B cell (primary cell): ENCODE measurements around the gene RGS10. TPM values are rescaled to one million over a fixed set of nuclear protein-coding genes. Genes with fewer than 3 reads are reported as not detected.
"Not testable (repeated sequence)": the region's sequence is repeated elsewhere in the genome, so short reads cannot be mapped to it uniquely, and the experiment has no call there.

ENCODE experiments used
- ATAC-seq: fragments of 200-7000 bp; cut with Tn5 transposase; one replicate; pipeline ENCODE4 v1.10.0; 2021; ENCODE audit warnings: low read depth, mild to moderate bottlenecking, moderate number of reproducible peaks, moderate library complexity
- CTCF ChIA-PET: fragments of 350-600 bp; sonication (Branson Sonifier 250); formaldehyde crosslinking; loops from one replicate; lab custom pipeline; 2021; ENCODE audit warnings: antibody characterized with exemption, inconsistent platforms; lab: Charles Lee
- POLR2A ChIA-PET: fragments of 350-600 bp; sonication (Branson Sonifier 250); formaldehyde crosslinking; loops from one replicate; lab custom pipeline; 2021; ENCODE audit warnings: antibody characterized with exemption; lab: Charles Lee
- DNase-seq: peaks from one replicate; pipeline ENCODE4 v3.0.0; 2013
- H2AFZ ChIP-seq: 2 replicates; pipeline ENCODE4 v1.6.1; 2012; ENCODE audit warnings: mild to moderate bottlenecking, low read depth, low read length; ENCODE audit not compliant: insufficient read depth, poor library complexity, severe bottlenecking
- H3K27ac ChIP-seq, 2 donors: 1 replicate in 1 of 2; 2 replicates in 1 of 2; pipeline ENCODE4 v1.5.1; 2012 to 2013; ENCODE audit warnings: low read length in 2 of 2, mild to moderate bottlenecking in 2 of 2, moderate library complexity in 1 of 2
- H3K27me3 ChIP-seq, 4 experiments: fragments of 200-600 bp in 1 of 4; sonication (generic) in 1 of 4; replicated peaks in 1 of 4; 1 replicate in 2 of 4; 2 replicates in 2 of 4; pipeline versions ENCODE4 v1.6.1 to v1.7.0; 2013 to 2016; ENCODE audit warnings: low read length in 3 of 4, mild to moderate bottlenecking in 2 of 4, mixed read lengths in 1 of 4, moderate library complexity in 1 of 4; ENCODE audit not compliant: insufficient read depth in 4 of 4, control insufficient read depth in 3 of 4; ENCODE audit errors: control extremely low read depth in 1 of 4
- H3K36me3 ChIP-seq, 2 experiments: replicated peaks in 1 of 2; 1 replicate in 1 of 2; 2 replicates in 1 of 2; pipeline versions ENCODE4 v1.6.1 to v1.7.1; 2013; ENCODE audit warnings: low read length in 1 of 2; ENCODE audit not compliant: insufficient read depth in 2 of 2, control insufficient read depth in 1 of 2; ENCODE audit errors: control extremely low read depth in 1 of 2, extremely low read depth in 1 of 2
- H3K4me1 ChIP-seq, 2 donors: fragments of 200-600 bp in 1 of 2; sonication (generic) in 1 of 2; 1 replicate in 1 of 2; 2 replicates in 1 of 2; pipeline versions ENCODE4 v1.5.1 to v1.6.1; 2013 to 2017; ENCODE audit warnings: low read length in 2 of 2; ENCODE audit not compliant: control insufficient read depth in 2 of 2, insufficient read depth in 2 of 2
- H3K4me2 ChIP-seq: replicated peaks from 2 replicates; pipeline ENCODE3; 2012; ENCODE audit warnings: mild to moderate bottlenecking, low read depth, low read length; ENCODE audit not compliant: poor library complexity, severe bottlenecking
- H3K4me3 ChIP-seq, 5 experiments: fragments of 200-600 bp in 1 of 5; sonication (generic) in 1 of 5; 1 replicate in 3 of 5; 2 replicates in 2 of 5; pipeline versions ENCODE4 v1.5.1 to v1.7.0; 2011 to 2016; ENCODE audit warnings: low read length in 4 of 5, mild to moderate bottlenecking in 4 of 5, low read depth in 2 of 5, control low read depth in 1 of 5, moderate library complexity in 1 of 5; ENCODE audit not compliant: insufficient read depth in 1 of 5; ENCODE audit errors: control extremely low read depth in 1 of 5, extremely low read depth in 1 of 5
- H3K79me2 ChIP-seq: fragments of 200-600 bp; sonication (generic); one replicate; pipeline ENCODE4 v1.6.0; 2016; ENCODE audit warnings: low read length; ENCODE audit not compliant: control insufficient read depth, insufficient read depth
- H3K9ac ChIP-seq: fragments of 200-600 bp; sonication (generic); 2 replicates; pipeline ENCODE4 v1.6.1; 2017; ENCODE audit warnings: mild to moderate bottlenecking, low read length, moderate library complexity
- H3K9me3 ChIP-seq, 3 donors: one replicate each; pipeline versions ENCODE4 v1.6.1 to v1.7.1; 2013; ENCODE audit warnings: low read length in 2 of 3; ENCODE audit not compliant: control insufficient read depth in 2 of 3, insufficient read depth in 1 of 3; ENCODE audit errors: control extremely low read depth in 1 of 3
- H4K20me1 ChIP-seq: 2 replicates; pipeline ENCODE4 v1.6.0; 2012; ENCODE audit warnings: mild to moderate bottlenecking, low read length; ENCODE audit not compliant: insufficient read depth, control insufficient read depth, poor library complexity, severe bottlenecking
- H3K27ac Mint-ChIP-seq: one replicate; pipeline ENCODE4 v1.8.0; 2021; ENCODE audit warnings: mixed read lengths
- H3K27me3 Mint-ChIP-seq: one replicate; pipeline ENCODE4 v1.8.0; 2021; ENCODE audit warnings: mixed read lengths
- H3K4me1 Mint-ChIP-seq: one replicate; pipeline ENCODE4 v1.8.0; 2021; ENCODE audit warnings: mixed read lengths
- H3K4me3 Mint-ChIP-seq: one replicate; pipeline ENCODE4 v1.8.0; 2021; ENCODE audit warnings: mixed read lengths
- H3K9me3 Mint-ChIP-seq: one replicate; pipeline ENCODE4 v1.8.0; 2022; ENCODE audit warnings: mixed read lengths; ENCODE audit not compliant: insufficient read depth
- EZH2 ChIP-seq: IDR thresholded peaks from 2 replicates; pipeline ENCODE4 v1.6.1; 2012; ENCODE audit warnings: borderline replicate concordance, low read depth, mild to moderate bottlenecking, moderate library complexity, low read length; ENCODE audit not compliant: insufficient read depth, poor library complexity, severe bottlenecking
- WGBS: methylation state at CpG from one replicate; pipeline ENCODE4 v1.1.5; 2013; ENCODE audit warnings: missing lambda C conversion rate; ENCODE audit not compliant: insufficient coverage; 5-methylcytosine and 5-hydroxymethylcytosine counted together
- intact Hi-C: fragments of 100-400 bp; cut with micrococcal nuclease; formaldehyde crosslinking; loops from one replicate; pipeline ENCODE4 v1.10.0; 2022
- polyA plus RNA-seq: library from polyadenylated mRNA; depleted of rRNA; stranded (reverse); fragments of >200 nt; gene quantifications from 2 replicates; pipeline ENCODE4 v1.2.3, GENCODE V29; 2012
- total RNA-seq, 2 donors: library from RNA; stranded (reverse); fragments of 120-200 nt in 1 of 2; gene quantifications; 1 replicate in 1 of 2; 2 replicates in 1 of 2; pipeline versions ENCODE4 v1.2.3 to v1.2.4, GENCODE V29; 2013 to 2022
- TF ChIP-seq, protein P1 (sequence below): fragments of 200-600 bp; IDR thresholded peaks from one replicate; pipeline ENCODE4 v1.8.0; 2022; ENCODE audit warnings: antibody characterized with exemption, mild to moderate bottlenecking

RGS10 gene
- total and polyA plus RNA-seq, 2 donors (not counting 1 experiment from before 2014, with no cell fraction given) = 10.9 to 20.3 TPM

DNA sequence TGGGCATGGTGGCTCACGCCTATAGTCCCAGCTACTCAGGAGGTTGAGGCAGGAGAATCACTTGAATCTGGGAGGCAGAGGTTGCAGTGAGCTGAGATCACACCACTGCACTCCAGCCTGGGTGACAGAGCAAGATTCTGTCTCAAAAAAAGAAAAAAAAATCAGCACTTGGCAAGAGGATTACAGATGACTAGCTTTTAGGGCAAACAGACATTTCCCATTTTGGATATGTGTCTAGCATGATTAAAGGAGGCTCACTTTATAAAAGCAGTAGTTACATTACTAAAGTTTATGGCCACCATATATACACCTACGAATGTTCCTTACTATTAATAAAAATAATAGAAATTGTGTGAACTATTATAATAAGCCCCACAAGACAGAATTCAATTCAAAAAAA lies 13.6 kb upstream of the RGS10 start:
- H3K4me1 Mint-ChIP-seq, H3K4me3 ChIP-seq, H3K9me3 ChIP-seq, H3K79me2 ChIP-seq, H3K27ac ChIP-seq, H3K9me3 Mint-ChIP-seq, H4K20me1 ChIP-seq, CTCF ChIA-PET, H3K27me3 ChIP-seq, DNase-seq, ATAC-seq, H2AFZ ChIP-seq, intact Hi-C loops, H3K27ac Mint-ChIP-seq, H3K36me3 ChIP-seq, H3K4me1 ChIP-seq, H3K4me2 ChIP-seq, H3K9ac ChIP-seq, H3K4me3 Mint-ChIP-seq, POLR2A ChIA-PET, H3K27me3 Mint-ChIP-seq: not testable (repeated sequence)
- WGBS = 100% methylated on average over 1 of the region's 2 CpGs

DNA sequence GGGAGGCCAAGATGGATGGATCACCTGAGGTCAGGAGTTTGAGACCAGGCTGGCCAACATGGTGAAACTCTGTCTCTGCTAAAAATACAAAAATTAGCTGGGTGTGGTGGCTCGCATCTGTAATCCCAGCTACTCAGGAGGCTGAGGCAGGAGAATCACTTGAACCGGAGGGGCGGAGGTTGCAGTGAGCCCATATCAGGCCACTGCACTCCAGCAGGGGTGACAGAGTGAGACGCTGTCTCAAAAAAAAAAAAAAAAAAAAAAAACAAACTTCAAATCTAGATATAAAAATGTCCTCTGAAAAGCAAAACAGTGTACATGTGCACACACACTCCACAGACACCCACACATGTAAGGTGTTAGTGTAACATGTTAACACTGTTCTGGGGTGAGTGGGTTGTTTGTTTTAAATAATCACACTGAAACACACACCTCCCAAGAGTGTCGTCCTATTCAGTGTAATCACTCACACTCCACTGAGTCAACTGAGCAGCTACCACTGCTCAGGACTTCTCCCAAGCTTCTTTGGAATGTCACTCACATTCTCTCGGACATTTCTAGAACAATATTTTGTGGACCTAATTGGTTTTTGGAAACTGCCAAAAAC lies 12.8 kb upstream of the RGS10 start:
- no peak for DNase-seq
- H3K4me3 Mint-ChIP-seq = no peak overlapping the region
- ChIA-PET POLR2A (no interaction called here), CTCF (no interaction called here)
- H3K27ac Mint-ChIP-seq = no peak overlapping the region
- no peaks in the 10 kb centered on the region for H3K27me3 Mint-ChIP-seq
- H4K20me1 ChIP-seq = no peaks in the 10 kb centered on the region
- 100% methylated on average over 3 of the region's 6 CpGs for WGBS
- H3K36me3 ChIP-seq = no peaks in the 10 kb centered on the region
- no peak overlapping the region for H3K27ac ChIP-seq
- H3K79me2 ChIP-seq = no peaks in the 10 kb centered on the region
- H2AFZ ChIP-seq = no peak overlapping the region
- ATAC-seq = no peak
- H3K9me3 ChIP-seq = no peaks in the 10 kb centered on the region
- H3K9ac ChIP-seq = no peak overlapping the region
- H3K27me3 ChIP-seq = no peaks in the 10 kb centered on the region
- TF ChIP-seq, protein P1, sequence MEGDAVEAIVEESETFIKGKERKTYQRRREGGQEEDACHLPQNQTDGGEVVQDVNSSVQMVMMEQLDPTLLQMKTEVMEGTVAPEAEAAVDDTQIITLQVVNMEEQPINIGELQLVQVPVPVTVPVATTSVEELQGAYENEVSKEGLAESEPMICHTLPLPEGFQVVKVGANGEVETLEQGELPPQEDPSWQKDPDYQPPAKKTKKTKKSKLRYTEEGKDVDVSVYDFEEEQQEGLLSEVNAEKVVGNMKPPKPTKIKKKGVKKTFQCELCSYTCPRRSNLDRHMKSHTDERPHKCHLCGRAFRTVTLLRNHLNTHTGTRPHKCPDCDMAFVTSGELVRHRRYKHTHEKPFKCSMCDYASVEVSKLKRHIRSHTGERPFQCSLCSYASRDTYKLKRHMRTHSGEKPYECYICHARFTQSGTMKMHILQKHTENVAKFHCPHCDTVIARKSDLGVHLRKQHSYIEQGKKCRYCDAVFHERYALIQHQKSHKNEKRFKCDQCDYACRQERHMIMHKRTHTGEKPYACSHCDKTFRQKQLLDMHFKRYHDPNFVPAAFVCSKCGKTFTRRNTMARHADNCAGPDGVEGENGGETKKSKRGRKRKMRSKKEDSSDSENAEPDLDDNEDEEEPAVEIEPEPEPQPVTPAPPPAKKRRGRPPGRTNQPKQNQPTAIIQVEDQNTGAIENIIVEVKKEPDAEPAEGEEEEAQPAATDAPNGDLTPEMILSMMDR = no peak
- TF ChIP-seq EZH2 = no peak
- H3K4me1 ChIP-seq = no peaks in the 10 kb centered on the region
- intact Hi-C loops = no loop called here
- H3K4me3 ChIP-seq = no peak overlapping the region
- no peaks in the 10 kb centered on the region for H3K4me1 Mint-ChIP-seq
- H3K4me2 ChIP-seq = no peak overlapping the region
- no peaks in the 10 kb centered on the region for H3K9me3 Mint-ChIP-seq
